GM20000 (cell line): ENCODE data around the gene ZNF837.

Experiments used
- DNase-seq: peaks from one replicate; pipeline ENCODE4 v3.0.0; 2012; ENCODE audit warnings: low spot score
- TF ChIP-seq, protein P1 (sequence below): IDR thresholded peaks from 2 replicates; pipeline ENCODE4 v1.5.1; 2012; ENCODE audit warnings: mild to moderate bottlenecking, control low read depth; ENCODE audit errors: extremely low read depth, missing control alignments

ZNF837 gene

DNA sequence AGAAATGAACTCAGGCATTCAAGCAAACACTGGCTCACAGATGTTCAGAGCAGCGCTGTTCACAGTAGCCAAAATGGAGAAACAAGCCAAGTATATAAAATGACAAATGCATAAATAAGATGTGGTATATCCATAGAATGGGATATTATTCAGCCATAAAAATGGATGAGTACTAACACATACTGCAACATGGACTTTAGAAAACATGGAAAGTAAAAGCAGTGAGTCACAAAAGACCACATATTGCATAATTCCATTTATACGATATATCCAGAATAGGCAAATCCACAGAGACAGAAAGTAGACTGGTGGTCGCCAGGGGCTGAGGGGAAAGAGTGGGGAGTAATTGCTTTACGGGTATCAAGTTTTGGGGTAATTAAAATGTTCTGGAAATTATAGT, 6.6 kb downstream of the ZNF837 start:
- TF ChIP-seq, protein P1, sequence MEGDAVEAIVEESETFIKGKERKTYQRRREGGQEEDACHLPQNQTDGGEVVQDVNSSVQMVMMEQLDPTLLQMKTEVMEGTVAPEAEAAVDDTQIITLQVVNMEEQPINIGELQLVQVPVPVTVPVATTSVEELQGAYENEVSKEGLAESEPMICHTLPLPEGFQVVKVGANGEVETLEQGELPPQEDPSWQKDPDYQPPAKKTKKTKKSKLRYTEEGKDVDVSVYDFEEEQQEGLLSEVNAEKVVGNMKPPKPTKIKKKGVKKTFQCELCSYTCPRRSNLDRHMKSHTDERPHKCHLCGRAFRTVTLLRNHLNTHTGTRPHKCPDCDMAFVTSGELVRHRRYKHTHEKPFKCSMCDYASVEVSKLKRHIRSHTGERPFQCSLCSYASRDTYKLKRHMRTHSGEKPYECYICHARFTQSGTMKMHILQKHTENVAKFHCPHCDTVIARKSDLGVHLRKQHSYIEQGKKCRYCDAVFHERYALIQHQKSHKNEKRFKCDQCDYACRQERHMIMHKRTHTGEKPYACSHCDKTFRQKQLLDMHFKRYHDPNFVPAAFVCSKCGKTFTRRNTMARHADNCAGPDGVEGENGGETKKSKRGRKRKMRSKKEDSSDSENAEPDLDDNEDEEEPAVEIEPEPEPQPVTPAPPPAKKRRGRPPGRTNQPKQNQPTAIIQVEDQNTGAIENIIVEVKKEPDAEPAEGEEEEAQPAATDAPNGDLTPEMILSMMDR: no peak
- DNase-seq: no peak

- TF ChIP-seq, protein P1: no peak
- DNase-seq: no peak
These were observed 8.3 kb downstream of the ZNF837 start for GRCh38 chr19:58372311-58373133.

GRCh38 chr19:58368561-58369360, 12.1 kb downstream of the ZNF837 start:
- no peak for DNase-seq
- TF ChIP-seq, protein P1: no peak

DNA sequence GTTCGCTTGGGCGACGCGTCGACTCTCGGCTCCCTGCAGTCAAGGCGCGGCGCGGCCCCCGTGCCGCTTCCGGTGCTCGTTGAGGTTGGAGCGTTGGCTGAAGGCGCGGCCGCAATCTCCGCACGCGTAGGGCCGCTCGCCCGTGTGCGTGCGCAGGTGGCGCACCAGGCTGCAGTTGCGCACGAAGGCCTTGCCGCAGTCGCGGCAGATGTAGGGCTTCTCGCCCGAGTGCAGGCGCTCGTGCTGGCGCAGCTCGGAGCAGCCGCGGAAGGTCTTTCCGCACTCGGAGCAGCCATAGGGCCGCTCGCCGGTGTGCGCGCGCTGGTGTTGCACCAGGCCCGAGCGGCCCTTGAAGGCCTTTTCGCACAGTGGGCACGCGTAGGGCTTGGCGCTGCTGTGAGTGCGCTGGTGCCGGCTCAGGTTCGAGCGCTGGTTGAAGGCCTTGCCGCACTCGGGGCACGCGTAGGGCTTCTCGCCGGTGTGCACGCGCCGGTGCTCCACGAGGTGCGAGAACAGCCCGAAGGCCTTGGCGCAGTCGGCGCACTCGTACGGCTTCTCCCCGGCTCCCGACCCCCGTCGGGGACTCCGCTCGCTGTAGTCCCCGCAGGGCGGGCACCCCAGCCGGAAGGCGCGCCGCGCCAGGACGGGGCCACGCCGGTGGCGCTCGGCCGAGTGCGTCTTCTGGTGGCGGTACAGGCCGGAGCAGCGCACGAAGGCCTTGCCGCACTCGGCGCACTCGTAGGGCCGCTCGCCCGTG, 13.0 kb downstream of the ZNF837 start:
- no peak for DNase-seq
- TF ChIP-seq, protein P1: no peak

GRCh38 chr19:58366585-58367430, 14.0 kb downstream of the ZNF837 start:
- DNase-seq: no peak
- TF ChIP-seq, protein P1: no peak

DNA sequence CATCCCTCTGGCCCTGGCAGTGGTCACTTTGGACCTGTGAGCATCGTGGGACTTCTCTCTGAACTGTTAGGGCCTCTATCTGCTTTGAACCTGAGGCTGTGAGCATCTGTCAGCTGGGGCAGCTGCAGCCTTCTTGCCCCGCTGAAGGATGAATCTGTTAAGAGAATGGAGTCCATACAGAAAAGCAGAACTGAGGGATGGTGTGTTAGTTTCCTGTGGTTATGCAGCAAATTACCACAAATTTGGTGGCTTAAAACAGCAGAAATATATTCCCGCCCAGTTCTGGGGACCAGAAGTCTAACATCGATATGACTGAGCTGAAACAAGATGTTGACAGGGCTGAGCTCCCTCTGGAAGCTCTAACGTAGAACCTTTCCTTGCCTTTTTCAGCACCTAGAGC, 16.7 kb downstream of the ZNF837 start:
- DNase-seq: no peak

More for the DNA sequence above, 16.7 kb downstream of the ZNF837 start:
- TF ChIP-seq, protein P1: no peak
